ENCODE data around the gene KCNN1.

GRCh38 chr19:18014197-18014596 lies 47.3 kb downstream of the KCNN1 start:
- TF ChIP-seq CTCF (IDR thresholded peaks at IDR 0.05) (no peak), POLR2A (IDR thresholded peaks at IDR 0.05) (no peak)

Data from testis (tissue), 2 donors.